ENCODE results near the gene MRPL19.

DNA sequence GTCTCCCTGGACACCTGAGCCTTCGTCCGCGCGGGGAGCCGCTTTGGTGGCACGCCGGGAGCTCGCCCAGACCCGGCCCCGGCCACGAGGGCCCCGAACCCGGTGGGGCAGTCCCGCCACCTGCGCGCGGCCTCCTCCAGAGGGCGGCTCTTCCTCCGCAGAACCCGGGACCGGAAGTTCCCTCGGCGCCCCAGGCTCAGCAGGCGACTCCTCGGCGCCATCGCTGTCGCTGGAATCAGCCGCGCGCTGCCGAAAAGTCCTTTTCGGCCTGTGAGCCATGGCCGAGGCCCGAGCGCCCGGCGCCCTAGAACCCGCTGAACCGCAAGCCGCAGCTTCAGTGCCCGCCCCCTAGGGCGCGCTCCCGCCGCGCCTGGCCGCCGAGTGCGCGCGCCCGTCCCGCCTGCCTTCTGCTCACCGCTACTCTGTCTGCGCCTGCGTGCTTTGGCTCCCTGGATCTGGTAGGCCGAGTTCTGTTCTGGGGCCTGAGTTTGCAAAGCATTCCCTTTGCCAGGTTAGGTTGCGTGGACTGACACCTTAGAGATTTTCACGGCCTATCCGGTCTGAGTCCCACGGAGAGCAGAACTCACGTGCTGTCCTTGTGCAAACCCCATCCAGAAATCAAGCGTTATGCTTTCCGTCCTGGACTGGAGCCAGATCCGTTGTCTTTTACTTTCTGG lies 64.1 kb downstream of the MRPL19 start, which contains the start of gene GCFC2:
- TF ChIP-seq, protein P1, sequence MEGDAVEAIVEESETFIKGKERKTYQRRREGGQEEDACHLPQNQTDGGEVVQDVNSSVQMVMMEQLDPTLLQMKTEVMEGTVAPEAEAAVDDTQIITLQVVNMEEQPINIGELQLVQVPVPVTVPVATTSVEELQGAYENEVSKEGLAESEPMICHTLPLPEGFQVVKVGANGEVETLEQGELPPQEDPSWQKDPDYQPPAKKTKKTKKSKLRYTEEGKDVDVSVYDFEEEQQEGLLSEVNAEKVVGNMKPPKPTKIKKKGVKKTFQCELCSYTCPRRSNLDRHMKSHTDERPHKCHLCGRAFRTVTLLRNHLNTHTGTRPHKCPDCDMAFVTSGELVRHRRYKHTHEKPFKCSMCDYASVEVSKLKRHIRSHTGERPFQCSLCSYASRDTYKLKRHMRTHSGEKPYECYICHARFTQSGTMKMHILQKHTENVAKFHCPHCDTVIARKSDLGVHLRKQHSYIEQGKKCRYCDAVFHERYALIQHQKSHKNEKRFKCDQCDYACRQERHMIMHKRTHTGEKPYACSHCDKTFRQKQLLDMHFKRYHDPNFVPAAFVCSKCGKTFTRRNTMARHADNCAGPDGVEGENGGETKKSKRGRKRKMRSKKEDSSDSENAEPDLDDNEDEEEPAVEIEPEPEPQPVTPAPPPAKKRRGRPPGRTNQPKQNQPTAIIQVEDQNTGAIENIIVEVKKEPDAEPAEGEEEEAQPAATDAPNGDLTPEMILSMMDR (IDR thresholded peaks at IDR 0.05) = peak in 4 of 7 experiments; percentile 32 to 48 (median 38)
- peak; percentile 73 to 85 (median 76) for TF ChIP-seq POLR2A (IDR thresholded peaks at IDR 0.05)
